Upper lobe of left lung (tissue), 4 donors: Measurements from ENCODE around the gene BAIAP2L1.

ENCODE experiments used
- EP300 ChIP-seq, 4 donors: sonication (generic); formaldehyde crosslinking; IDR thresholded peaks; one replicate each; pipeline ENCODE4 v1.5.1; 2017; ENCODE audit warnings: antibody characterized with exemption in 4 of 4, control low read depth in 2 of 4
- POLR2A ChIP-seq, 4 donors: fragments of 450-650 bp; IDR thresholded peaks; one replicate each; pipeline ENCODE4 v1.5.1; 2016 to 2017; ENCODE audit warnings: antibody characterized with exemption in 4 of 4, mild to moderate bottlenecking in 2 of 4
- POLR2AphosphoS5 ChIP-seq, 2 donors: sonication (generic); formaldehyde crosslinking; IDR thresholded peaks; one replicate each; pipeline ENCODE4 v1.5.1; 2017; ENCODE audit warnings: antibody characterized with exemption in 2 of 2
- TF ChIP-seq, protein P1 (sequence below), 6 experiments: fragments of 450-650 bp in 4 of 6; fragments of 200-600 bp in 2 of 6; sonication (generic) in 2 of 6; IDR thresholded peaks; one replicate each; pipeline ENCODE4 v1.5.1; 2016 to 2019; ENCODE audit warnings: antibody characterized with exemption in 6 of 6

DNA sequence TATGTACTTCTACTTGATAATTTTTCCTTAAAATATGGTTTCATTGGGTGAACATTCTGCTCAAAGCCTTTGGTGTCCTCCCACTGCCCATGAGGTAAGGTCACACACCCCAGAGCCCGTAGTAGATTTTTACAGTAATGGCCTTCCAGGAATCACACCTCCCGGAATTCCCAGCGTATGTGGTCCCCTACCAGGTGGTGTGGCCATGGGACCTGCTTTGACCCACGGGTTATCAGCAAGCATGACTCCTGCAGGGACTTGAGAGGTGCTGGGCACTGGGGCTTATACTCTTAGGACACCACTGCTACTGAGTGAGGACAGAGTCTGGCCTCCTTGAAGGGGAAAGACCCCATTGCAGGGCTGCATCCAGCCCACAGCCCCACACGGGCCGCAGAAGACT, 42.2 kb downstream of the BAIAP2L1 start:
- TF ChIP-seq, protein P1, sequence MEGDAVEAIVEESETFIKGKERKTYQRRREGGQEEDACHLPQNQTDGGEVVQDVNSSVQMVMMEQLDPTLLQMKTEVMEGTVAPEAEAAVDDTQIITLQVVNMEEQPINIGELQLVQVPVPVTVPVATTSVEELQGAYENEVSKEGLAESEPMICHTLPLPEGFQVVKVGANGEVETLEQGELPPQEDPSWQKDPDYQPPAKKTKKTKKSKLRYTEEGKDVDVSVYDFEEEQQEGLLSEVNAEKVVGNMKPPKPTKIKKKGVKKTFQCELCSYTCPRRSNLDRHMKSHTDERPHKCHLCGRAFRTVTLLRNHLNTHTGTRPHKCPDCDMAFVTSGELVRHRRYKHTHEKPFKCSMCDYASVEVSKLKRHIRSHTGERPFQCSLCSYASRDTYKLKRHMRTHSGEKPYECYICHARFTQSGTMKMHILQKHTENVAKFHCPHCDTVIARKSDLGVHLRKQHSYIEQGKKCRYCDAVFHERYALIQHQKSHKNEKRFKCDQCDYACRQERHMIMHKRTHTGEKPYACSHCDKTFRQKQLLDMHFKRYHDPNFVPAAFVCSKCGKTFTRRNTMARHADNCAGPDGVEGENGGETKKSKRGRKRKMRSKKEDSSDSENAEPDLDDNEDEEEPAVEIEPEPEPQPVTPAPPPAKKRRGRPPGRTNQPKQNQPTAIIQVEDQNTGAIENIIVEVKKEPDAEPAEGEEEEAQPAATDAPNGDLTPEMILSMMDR (IDR thresholded peaks at IDR 0.05): no peak
- TF ChIP-seq POLR2AphosphoS5 (IDR thresholded peaks at IDR 0.05) (no peak), EP300 (IDR thresholded peaks at IDR 0.05) (no peak), POLR2A (IDR thresholded peaks at IDR 0.05) (no peak)
